Measurements from ENCODE around the gene ADTRP.

DNA sequence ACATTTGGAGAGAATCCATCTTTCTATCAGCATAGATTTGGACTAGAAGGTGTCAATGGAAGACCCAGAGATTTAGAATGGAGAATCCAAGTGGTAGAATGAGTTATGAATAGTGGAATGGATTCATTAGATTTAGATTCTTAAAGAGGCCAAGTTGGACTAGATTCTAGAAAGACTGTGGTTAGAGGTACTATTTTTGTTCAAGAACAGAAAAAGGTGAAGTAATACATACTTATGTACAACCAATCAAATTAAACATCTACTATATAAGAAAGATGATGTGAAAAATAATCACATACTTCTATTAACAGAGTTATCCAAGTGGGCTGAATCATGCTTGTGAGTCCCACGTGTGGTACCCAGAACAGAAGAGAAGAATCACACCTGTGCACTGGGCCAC is 33.8 kb upstream of the ADTRP start:
- TF ChIP-seq, protein P1, sequence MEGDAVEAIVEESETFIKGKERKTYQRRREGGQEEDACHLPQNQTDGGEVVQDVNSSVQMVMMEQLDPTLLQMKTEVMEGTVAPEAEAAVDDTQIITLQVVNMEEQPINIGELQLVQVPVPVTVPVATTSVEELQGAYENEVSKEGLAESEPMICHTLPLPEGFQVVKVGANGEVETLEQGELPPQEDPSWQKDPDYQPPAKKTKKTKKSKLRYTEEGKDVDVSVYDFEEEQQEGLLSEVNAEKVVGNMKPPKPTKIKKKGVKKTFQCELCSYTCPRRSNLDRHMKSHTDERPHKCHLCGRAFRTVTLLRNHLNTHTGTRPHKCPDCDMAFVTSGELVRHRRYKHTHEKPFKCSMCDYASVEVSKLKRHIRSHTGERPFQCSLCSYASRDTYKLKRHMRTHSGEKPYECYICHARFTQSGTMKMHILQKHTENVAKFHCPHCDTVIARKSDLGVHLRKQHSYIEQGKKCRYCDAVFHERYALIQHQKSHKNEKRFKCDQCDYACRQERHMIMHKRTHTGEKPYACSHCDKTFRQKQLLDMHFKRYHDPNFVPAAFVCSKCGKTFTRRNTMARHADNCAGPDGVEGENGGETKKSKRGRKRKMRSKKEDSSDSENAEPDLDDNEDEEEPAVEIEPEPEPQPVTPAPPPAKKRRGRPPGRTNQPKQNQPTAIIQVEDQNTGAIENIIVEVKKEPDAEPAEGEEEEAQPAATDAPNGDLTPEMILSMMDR (IDR thresholded peaks at IDR 0.05), result no peak
- TF ChIP-seq POLR2AphosphoS5 (IDR thresholded peaks at IDR 0.05; ENCODE audit: insufficient read depth in 1 of 2, low read depth in 1 of 2), result no peak
